ENCODE data around the gene RMRP.
A peak's percentile ranks its signal among the peaks of the same experiment; 100 is the strongest.

GRCh38 chr9:35611230-35611797, 46.5 kb downstream of the RMRP start:
- TF ChIP-seq CTCF (conservative IDR thresholded peaks at IDR 0.05; ENCODE audit: low read depth, low read length) (peak; percentile 58), EZH2 (IDR thresholded peaks at IDR 0.05; ENCODE audit: low read length, unreplicated experiment) (no peak), EZH2phosphoT487 (IDR thresholded peaks at IDR 0.05; ENCODE audit: borderline replicate concordance, low read length) (no peak)
